Stomach (tissue), 4 donors: ENCODE results near the gene FAM228B.

ENCODE experiments used
- POLR2A ChIP-seq, 4 donors: fragments of 450-650 bp; IDR thresholded peaks; one replicate each; pipeline ENCODE4 v1.6.1; 2016; ENCODE audit warnings: antibody characterized with exemption in 4 of 4, control low read depth in 2 of 4, mild to moderate bottlenecking in 1 of 4, moderate library complexity in 1 of 4
- POLR2AphosphoS5 ChIP-seq, 3 donors: sonication (generic); formaldehyde crosslinking; IDR thresholded peaks; one replicate each; pipeline ENCODE4 v1.6.1; 2016; ENCODE audit warnings: antibody characterized with exemption in 3 of 3
- TF ChIP-seq, protein P1 (sequence below), 7 experiments: fragments of 450-650 bp in 4 of 7; fragments of 200-600 bp in 3 of 7; sonication (generic) in 3 of 7; IDR thresholded peaks; one replicate each; pipeline ENCODE4 v1.5.1; 2016 to 2019; ENCODE audit warnings: antibody characterized with exemption in 7 of 7, control low read depth in 2 of 7, mild to moderate bottlenecking in 1 of 7

DNA sequence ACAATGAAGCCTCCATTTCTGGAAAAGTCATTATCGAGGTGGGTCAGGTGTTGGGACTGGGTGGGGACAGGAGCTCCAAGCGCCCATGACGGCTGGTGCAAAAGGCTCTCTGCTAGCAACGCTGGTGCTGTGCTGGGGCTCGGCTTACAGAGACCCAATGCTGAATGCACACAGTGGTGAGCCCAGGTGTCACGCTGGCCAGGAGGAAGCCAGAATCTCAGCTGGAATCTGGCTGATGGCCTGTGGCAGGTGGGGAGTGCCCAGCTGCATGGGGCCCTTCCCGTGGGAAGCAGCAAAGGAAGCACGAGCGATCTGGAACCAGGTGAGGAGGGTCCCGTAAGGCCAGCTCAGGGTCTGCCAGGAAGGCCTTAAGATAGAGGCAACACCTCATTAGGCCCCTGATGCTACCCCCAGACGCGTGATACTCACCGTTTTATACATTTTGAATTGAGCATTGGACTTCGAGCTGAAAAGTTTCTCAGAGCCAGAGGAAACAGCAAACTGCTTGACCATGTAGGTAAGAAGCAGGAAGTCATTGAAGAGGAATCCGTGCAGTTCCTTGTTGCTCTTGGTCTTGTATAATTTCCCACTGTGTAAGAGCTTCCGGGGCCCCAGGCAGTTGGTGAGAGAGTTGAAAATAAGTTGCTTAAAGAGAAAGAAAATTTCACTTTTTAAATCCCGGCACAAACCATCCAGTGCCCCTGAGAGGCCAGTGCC is 86.3 kb downstream of the FAM228B start:
- TF ChIP-seq, protein P1, sequence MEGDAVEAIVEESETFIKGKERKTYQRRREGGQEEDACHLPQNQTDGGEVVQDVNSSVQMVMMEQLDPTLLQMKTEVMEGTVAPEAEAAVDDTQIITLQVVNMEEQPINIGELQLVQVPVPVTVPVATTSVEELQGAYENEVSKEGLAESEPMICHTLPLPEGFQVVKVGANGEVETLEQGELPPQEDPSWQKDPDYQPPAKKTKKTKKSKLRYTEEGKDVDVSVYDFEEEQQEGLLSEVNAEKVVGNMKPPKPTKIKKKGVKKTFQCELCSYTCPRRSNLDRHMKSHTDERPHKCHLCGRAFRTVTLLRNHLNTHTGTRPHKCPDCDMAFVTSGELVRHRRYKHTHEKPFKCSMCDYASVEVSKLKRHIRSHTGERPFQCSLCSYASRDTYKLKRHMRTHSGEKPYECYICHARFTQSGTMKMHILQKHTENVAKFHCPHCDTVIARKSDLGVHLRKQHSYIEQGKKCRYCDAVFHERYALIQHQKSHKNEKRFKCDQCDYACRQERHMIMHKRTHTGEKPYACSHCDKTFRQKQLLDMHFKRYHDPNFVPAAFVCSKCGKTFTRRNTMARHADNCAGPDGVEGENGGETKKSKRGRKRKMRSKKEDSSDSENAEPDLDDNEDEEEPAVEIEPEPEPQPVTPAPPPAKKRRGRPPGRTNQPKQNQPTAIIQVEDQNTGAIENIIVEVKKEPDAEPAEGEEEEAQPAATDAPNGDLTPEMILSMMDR (IDR thresholded peaks at IDR 0.05), result no peak
- no peak for TF ChIP-seq POLR2AphosphoS5 (IDR thresholded peaks at IDR 0.05)
- TF ChIP-seq POLR2A (IDR thresholded peaks at IDR 0.05), result no peak
